Epithelial cell of proximal tubule (primary cell): ENCODE measurements around the gene FNDC1. TPM values are rescaled to one million over a fixed set of nuclear protein-coding genes. Genes with fewer than 3 reads are reported as not detected.

Experiments used
- DNase-seq: peaks from one replicate; pipeline ENCODE4 v3.0.0-alpha.2; 2011; ENCODE audit warnings: low read depth
- H3K4me3 ChIP-seq: 2 replicates; pipeline ENCODE4 v1.5.1; 2011; ENCODE audit warnings: low read depth, mild to moderate bottlenecking, low read length
- total RNA-seq: library from RNA; depleted of rRNA; stranded (reverse); fragments of >200 nt; gene quantifications from 2 replicates; pipeline ENCODE4 v1.2.3, GENCODE V29; 2015
- TF ChIP-seq, protein P1 (sequence below): conservative IDR thresholded peaks from 2 replicates; pipeline ENCODE4 v1.5.1; 2012; ENCODE audit warnings: low read depth, mild to moderate bottlenecking, low read length

Gene FNDC1
- total RNA-seq, 1 donor from 2014 or later = not detected

DNA sequence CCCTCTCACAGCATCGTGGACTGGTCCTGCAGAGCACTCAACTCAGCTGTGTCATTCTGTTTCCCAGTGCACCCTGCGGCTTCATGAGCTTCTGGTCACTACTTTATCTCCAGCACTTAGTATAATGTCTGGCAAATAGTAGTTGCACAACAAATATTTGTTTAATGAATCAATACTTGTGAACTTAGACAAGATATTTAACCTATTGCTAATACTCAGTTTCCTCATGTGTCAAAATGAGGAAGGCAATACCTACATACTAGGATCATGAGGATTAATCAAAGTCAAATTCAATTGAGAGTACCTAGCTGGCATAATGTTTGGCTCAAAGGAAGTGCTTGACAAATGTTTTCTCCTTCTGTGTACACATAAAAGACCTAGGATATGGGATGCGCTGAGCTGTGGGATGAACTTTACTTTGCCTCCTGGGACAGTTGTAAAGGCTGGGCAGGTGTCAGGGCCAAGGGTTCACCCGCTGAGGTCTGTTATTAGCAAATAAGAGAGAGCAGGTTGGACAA, 86.3 kb downstream of the FNDC1 start:
- DNase-seq = no peak
- H3K4me3 ChIP-seq = no peak overlapping the region
- TF ChIP-seq, protein P1, sequence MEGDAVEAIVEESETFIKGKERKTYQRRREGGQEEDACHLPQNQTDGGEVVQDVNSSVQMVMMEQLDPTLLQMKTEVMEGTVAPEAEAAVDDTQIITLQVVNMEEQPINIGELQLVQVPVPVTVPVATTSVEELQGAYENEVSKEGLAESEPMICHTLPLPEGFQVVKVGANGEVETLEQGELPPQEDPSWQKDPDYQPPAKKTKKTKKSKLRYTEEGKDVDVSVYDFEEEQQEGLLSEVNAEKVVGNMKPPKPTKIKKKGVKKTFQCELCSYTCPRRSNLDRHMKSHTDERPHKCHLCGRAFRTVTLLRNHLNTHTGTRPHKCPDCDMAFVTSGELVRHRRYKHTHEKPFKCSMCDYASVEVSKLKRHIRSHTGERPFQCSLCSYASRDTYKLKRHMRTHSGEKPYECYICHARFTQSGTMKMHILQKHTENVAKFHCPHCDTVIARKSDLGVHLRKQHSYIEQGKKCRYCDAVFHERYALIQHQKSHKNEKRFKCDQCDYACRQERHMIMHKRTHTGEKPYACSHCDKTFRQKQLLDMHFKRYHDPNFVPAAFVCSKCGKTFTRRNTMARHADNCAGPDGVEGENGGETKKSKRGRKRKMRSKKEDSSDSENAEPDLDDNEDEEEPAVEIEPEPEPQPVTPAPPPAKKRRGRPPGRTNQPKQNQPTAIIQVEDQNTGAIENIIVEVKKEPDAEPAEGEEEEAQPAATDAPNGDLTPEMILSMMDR = no peak

DNA sequence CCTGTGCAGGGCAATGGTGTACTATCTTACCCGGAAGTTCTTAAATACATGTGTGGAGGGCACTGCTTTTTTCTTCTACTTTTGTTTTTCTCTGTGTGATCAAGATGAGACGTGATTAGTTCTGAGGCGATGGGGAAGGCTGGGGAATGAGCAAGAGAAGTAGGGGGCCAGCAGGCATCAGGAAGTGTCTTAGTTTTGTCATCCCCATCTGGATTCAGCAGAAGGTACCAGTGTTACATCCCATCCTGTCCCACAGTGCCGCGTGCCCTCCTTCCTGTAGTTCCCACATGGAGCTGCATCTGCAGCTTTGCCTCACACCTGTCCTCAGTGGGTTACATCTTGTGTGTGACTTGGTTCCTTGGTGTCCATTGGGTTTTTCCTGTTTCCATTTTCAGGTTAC, 86.9 kb downstream of the FNDC1 start:
- no peak for DNase-seq
- H3K4me3 ChIP-seq = no peak overlapping the region
- TF ChIP-seq, protein P1 = no peak

GRCh38 chr6:159257846-159258245, 88.6 kb downstream of the FNDC1 start:
- H3K4me3 ChIP-seq = no peak overlapping the region
- DNase-seq = no peak
- TF ChIP-seq, protein P1 = no peak

DNA sequence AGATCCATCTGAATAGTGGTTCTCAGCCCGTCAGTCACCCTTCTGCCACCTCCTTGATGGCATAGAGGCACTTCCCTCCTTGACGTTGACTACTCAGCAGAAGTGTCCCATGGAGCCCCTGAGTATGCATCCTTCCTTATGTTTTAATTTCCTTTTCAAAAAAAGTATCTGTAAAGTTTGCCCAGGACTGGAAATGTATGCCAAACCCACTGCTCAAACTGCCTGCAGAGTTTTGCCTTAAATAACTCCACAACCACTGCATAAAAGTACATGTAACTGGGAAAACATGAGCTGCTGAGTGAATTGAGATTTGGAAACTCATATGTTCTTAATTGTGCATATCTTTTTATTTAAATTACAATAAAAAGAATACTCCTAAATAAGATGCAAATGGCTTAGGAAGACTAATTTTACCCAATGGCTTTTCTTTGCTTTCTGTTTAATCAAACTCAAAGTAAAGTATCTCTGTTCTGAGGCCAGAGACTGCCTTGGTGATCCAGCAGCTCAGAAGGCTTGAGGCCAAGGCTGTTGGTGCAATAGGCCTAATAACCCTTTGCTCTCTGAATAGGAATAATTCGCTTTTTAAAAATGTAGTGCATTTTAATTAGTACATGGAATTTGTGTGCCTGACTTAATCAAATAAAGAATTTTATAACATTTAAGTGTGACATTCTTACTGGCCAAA, 90.4 kb downstream of the FNDC1 start:
- TF ChIP-seq, protein P1 = no peak
- H3K4me3 ChIP-seq = no peak overlapping the region
- DNase-seq = no peak

GRCh38 chr6:159260208-159260607, 91.0 kb downstream of the FNDC1 start:
- TF ChIP-seq, protein P1 = no peak
- no peak overlapping the region for H3K4me3 ChIP-seq
- DNase-seq = no peak

- no peak for DNase-seq
- TF ChIP-seq, protein P1 = no peak
- H3K4me3 ChIP-seq = no peak overlapping the region
Observed at GRCh38 chr6:159261995-159262394, 92.8 kb downstream of the FNDC1 start.

GRCh38 chr6:159262586-159262985, 93.4 kb downstream of the FNDC1 start:
- H3K4me3 ChIP-seq = no peak overlapping the region
- TF ChIP-seq, protein P1 = no peak
- DNase-seq = no peak
